Panc1 (cell line): Measurements from ENCODE around the gene DCDC2.

Experiments
- CTCF ChIP-seq: fragments of 450-650 bp; IDR thresholded peaks from 2 replicates; pipeline ENCODE4 v1.5.1; 2017; ENCODE audit warnings: mild to moderate bottlenecking
- REST ChIP-seq, 2 experiments: IDR thresholded peaks; 2 replicates each; pipeline ENCODE4 v1.6.1; 2011 to 2012; ENCODE audit warnings: low read depth in 2 of 2, control low read depth in 1 of 2, low read length in 1 of 2, mild to moderate bottlenecking in 1 of 2, moderate library complexity in 1 of 2; ENCODE audit not compliant: insufficient read depth in 1 of 2
- TCF7L2 ChIP-seq: IDR thresholded peaks from 2 replicates; pipeline ENCODE4 v1.6.1; 2011; ENCODE audit warnings: mild to moderate bottlenecking, low read depth, low read length, inconsistent platforms

DNA sequence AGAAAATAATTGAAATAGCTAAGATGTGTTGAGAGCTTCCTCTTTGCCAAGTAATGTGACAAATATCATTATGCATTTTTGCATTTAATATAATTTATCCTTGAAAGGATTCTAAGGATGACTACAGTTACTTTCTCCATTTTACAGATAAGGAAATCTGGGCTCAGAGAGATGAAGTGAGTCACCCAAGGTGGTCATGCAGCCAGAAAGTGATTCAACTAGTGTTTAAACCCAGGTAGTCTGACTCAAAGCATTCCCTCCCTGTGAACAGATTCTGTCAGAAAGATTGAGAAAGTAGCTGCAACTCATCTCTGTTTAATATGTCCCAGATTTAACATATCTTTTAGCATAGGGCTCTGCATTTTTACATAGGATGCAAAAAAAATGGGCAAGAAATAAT, 203.7 kb downstream of the DCDC2 start:
- TF ChIP-seq CTCF: no peak
- no peak for TF ChIP-seq TCF7L2
- no peak for TF ChIP-seq REST (IDR thresholded peaks at IDR 0.05; ENCODE audit: insufficient read depth in 1 of 2, low read depth in 2 of 2, low read length in 1 of 2)
